Measurements from ENCODE around the gene ASIC2. TPM values are rescaled to one million over a fixed set of nuclear protein-coding genes. Genes with fewer than 3 reads are reported as not detected.

The ASIC2 gene
- total and polyA plus RNA-seq, 2 donors (not counting 3 experiments of a cell fraction or from before 2014, with no cell fraction given): not detected

DNA sequence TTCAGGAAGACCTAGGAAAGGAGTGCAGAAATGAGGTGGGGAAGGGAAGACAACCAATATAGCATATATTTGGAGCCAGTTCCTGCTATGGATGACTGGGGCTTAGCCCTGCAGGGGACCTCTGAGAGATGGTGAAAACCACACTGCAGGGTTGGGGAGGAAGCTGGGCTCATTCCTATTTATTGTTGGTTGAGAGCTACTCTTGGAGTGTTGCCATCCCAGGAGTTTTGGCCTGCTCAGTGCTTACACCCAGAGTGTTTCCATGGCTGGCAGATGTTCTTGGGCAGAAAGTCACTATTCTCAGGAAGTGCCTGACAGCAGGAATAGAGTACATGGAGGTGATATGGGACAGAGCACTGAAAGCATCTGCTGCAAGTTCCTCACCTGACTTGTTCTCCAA is 155.7 kb downstream of the ASIC2 start:
- no peaks in the 10 kb centered on the region for H3K9me3 ChIP-seq (replicated peaks; ENCODE audit: control insufficient read depth, insufficient read depth, low read length)
- no peaks in the 10 kb centered on the region for H3K4me1 ChIP-seq (ENCODE audit: control insufficient read depth, extremely low read depth, insufficient read depth, low read length)
- no peak overlapping the region for H3K27ac ChIP-seq (ENCODE audit: insufficient read depth, low read depth, low read length)
- FAIRE-seq (no peak), DNase-seq (ENCODE audit: low read depth, low spot score) (no peak)
- H3K9ac ChIP-seq (replicated peaks; ENCODE audit: extremely low read depth, insufficient read depth, low read length): no peak overlapping the region
- no peaks in the 10 kb centered on the region for H3K36me3 ChIP-seq (ENCODE audit: control insufficient read depth in 2 of 2, extremely low read depth in 1 of 2, insufficient read depth in 2 of 2, low read length in 2 of 2)
- no peaks in the 10 kb centered on the region for H3K9me1 ChIP-seq (replicated peaks; ENCODE audit: control insufficient read depth, extremely low read depth, insufficient read depth, low read length)
- no peaks in the 10 kb centered on the region for H3K27me3 ChIP-seq (ENCODE audit: control insufficient read depth in 2 of 2, insufficient read depth in 2 of 2, low read length in 2 of 2)
- H4K20me1 ChIP-seq (replicated peaks; ENCODE audit: control insufficient read depth, extremely low read depth, insufficient read depth, low read length): no peaks in the 10 kb centered on the region
- H3K79me2 ChIP-seq (ENCODE audit: control insufficient read depth, insufficient read depth, low read length): no peaks in the 10 kb centered on the region
- no peak overlapping the region for H3K4me3 ChIP-seq (replicated peaks in 1 of 3; ENCODE audit: insufficient read depth in 1 of 3, low read depth in 1 of 3, low read length in 3 of 3)
- TF ChIP-seq POLR2AphosphoS5 (IDR thresholded peaks at IDR 0.05; ENCODE audit: insufficient read depth, low read depth, low read length) (no peak), MYC (IDR thresholded peaks at IDR 0.05; ENCODE audit: low read depth, low read length) (no peak), EZH2 (IDR thresholded peaks at IDR 0.05; ENCODE audit: borderline replicate concordance, low read depth, low read length, severe bottlenecking) (no peak), POLR2A (IDR thresholded peaks at IDR 0.05; ENCODE audit: low read depth, low read length) (no peak), GATA2 (IDR thresholded peaks at IDR 0.05; ENCODE audit: insufficient read depth, insufficient read length, low read depth, low read length) (no peak), FOS (IDR thresholded peaks at IDR 0.05; ENCODE audit: borderline replicate concordance, insufficient read depth, low read length) (no peak), JUN (IDR thresholded peaks at IDR 0.05; ENCODE audit: borderline replicate concordance, insufficient read depth, insufficient read length, low read depth) (no peak)
- TF ChIP-seq, protein P1, sequence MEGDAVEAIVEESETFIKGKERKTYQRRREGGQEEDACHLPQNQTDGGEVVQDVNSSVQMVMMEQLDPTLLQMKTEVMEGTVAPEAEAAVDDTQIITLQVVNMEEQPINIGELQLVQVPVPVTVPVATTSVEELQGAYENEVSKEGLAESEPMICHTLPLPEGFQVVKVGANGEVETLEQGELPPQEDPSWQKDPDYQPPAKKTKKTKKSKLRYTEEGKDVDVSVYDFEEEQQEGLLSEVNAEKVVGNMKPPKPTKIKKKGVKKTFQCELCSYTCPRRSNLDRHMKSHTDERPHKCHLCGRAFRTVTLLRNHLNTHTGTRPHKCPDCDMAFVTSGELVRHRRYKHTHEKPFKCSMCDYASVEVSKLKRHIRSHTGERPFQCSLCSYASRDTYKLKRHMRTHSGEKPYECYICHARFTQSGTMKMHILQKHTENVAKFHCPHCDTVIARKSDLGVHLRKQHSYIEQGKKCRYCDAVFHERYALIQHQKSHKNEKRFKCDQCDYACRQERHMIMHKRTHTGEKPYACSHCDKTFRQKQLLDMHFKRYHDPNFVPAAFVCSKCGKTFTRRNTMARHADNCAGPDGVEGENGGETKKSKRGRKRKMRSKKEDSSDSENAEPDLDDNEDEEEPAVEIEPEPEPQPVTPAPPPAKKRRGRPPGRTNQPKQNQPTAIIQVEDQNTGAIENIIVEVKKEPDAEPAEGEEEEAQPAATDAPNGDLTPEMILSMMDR (IDR thresholded peaks at IDR 0.05; ENCODE audit: extremely low read depth in 1 of 2, insufficient read depth in 1 of 2, low read depth in 1 of 2, low read length in 2 of 2): no peak
- TF ChIP-seq, protein P2, sequence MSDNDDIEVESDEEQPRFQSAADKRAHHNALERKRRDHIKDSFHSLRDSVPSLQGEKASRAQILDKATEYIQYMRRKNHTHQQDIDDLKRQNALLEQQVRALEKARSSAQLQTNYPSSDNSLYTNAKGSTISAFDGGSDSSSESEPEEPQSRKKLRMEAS (IDR thresholded peaks at IDR 0.05; ENCODE audit: insufficient read depth, insufficient read length): no peak
- BruUV-seq (replicated peaks): no TSS peak
- no peak overlapping the region for H2AFZ ChIP-seq (ENCODE audit: low read depth, low read length)
- intact Hi-C loops (cut with micrococcal nuclease) (no loop called here), dilution Hi-C loops (cut with MboI; ENCODE audit: extremely low pct_ligation_motif_present, low sequenced_read_pairs) (no loop called here)
- ChIA-PET CTCF (no interaction called here), POLR2A (no interaction called here)
- H3K4me2 ChIP-seq (ENCODE audit: insufficient read depth, low read length): no peak overlapping the region

All from endothelial cell of umbilical vein (primary cell).